Bladder microvascular endothelial cell (primary cell): Measurements from ENCODE around the gene EMSY. TPM values are rescaled to one million over a fixed set of nuclear protein-coding genes. Genes with fewer than 3 reads are reported as not detected.

Source experiments
- total RNA-seq: library from RNA; depleted of rRNA; stranded (reverse); fragments of >200 nt; gene quantifications from 2 replicates; pipeline ENCODE4 v1.2.3, GENCODE V29; 2014

EMSY gene, protein sequence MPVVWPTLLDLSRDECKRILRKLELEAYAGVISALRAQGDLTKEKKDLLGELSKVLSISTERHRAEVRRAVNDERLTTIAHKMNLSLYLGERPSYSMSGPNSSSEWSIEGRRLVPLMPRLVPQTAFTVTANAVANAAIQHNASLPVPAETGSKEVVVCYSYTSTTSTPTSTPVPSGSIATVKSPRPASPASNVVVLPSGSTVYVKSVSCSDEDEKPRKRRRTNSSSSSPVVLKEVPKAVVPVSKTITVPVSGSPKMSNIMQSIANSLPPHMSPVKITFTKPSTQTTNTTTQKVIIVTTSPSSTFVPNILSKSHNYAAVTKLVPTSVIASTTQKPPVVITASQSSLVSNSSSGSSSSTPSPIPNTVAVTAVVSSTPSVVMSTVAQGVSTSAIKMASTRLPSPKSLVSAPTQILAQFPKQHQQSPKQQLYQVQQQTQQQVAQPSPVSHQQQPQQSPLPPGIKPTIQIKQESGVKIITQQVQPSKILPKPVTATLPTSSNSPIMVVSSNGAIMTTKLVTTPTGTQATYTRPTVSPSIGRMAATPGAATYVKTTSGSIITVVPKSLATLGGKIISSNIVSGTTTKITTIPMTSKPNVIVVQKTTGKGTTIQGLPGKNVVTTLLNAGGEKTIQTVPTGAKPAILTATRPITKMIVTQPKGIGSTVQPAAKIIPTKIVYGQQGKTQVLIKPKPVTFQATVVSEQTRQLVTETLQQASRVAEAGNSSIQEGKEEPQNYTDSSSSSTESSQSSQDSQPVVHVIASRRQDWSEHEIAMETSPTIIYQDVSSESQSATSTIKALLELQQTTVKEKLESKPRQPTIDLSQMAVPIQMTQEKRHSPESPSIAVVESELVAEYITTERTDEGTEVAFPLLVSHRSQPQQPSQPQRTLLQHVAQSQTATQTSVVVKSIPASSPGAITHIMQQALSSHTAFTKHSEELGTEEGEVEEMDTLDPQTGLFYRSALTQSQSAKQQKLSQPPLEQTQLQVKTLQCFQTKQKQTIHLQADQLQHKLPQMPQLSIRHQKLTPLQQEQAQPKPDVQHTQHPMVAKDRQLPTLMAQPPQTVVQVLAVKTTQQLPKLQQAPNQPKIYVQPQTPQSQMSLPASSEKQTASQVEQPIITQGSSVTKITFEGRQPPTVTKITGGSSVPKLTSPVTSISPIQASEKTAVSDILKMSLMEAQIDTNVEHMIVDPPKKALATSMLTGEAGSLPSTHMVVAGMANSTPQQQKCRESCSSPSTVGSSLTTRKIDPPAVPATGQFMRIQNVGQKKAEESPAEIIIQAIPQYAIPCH (N-terminal part only)
- total RNA-seq = 5.8 and 15.4 TPM in 2 replicates

DNA sequence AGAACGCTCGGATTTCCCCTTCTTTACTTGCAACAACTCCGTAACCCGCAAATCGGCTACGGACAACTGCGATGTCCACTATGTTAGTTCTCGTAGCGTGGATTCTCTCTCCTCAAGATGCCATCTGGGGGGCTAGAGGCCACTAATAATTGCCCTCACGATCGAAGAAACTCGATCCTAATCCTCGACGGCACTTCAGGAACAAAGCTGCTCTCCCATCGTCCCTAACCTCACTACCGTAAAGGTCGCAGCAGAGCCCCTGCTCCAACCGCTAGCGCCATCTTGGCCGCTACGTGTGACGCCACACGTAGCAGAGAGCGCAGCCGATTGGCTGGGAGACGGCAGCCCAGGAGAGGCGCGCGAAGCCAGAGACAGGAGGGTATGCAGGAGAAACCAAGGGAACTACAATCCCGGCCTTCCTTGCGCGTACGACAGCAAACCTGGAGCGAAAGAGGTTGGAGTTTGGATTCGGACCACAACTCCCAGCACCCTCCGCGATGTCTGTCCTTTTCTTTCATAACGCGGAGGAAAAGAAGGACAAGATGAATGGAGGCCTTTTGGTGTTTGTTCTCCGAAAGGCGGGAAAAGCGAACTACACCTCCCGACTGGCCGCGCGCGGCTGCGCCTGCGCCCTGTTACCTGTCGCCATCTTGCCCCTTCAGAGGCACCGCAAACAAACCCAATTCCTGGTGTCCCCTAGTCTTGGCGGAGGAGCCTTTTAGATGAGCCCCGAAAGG is at the start of gene EMSY:
EMSY (plus strand) TSS at position 635 of the 737 bp plus-strand sequence. CDS start 1,921 bp downstream, outside the sequence.

Other genes with a start within 250 kb of the EMSY start
- 0.31 TPM in 1 of 2 replicates, not detected in the other for gene WNT11, start 238.5 kb upstream of the EMSY start, total RNA-seq
- gene THAP12, start 63.9 kb upstream of the EMSY start, total RNA-seq = 28.2 and 36.3 TPM in 2 replicates
- 0.32 and 0.57 TPM in 2 replicates for gene GVQW3, start 63.7 kb upstream of the EMSY start, total RNA-seq
- gene LRRC32, start 225.7 kb downstream of the EMSY start, total RNA-seq = 79.8 and 88.4 TPM in 2 replicates